Measurements from ENCODE around the gene JAKMIP1.
"Not testable (repeated sequence)": the region's sequence is repeated elsewhere in the genome, so short reads cannot be mapped to it uniquely, and the experiment has no call there.

The JAKMIP1 gene

DNA sequence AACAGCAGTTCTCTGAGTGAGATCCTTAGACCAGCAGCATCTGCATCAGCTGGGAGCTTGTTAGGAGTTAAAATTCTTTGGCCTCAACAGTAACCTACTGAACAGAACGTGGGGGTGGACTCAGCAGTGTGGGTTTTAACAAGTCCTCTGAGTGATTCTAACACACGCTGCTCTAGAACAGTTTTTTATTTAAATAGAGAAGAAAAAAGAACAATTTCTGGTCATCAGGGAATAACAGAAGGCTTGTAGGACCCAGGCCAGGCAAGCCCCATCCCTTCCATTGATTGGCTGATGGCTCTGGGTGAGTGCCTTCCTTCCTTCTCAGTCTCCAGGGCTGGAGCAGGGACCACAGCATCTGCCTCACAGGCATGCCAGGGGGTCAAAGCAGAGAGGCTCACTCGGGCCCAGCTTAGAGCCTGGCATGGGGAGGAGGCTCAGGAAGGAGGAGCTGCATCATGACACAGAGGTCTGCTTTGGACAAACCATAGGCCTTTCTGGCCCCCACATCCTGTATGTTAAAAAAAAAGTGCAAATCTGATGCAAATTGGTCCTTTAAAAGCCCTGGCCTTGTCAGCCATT is 56.7 kb downstream of the JAKMIP1 start:
- DNase-seq (ENCODE audit: low spot score): no peak

DNA sequence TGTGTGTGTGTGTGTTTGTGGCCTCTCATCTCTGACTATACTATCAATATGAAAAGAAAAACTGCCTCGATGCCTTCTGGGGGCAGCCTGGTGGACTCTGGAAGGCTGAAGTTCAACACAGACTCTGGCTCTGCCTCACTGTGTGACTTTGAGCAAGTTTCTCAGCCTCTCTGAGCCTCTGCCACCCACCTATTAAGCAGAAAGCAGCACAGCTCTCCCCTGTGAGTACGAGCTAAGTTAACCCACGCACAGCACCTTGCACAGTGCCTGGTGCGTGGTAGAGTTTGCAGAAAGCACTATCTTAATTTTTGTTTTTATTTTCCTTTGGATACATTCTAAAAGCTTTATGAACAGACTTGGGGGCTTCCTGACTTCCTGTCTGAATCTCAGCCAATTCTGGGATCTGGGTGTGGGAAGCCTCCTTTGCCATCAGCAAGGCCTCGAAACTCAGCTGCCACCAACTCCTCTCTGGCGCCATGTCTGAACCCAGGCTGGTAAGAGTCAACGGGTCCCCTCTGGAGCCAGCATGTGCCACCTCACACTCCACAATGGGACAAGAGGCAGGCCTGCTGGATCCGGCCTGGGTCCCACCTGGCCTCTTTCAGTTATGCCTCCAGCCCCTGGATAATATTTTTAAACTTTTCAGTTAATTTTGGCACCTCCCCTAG is 57.3 kb downstream of the JAKMIP1 start:
- DNase-seq (ENCODE audit: low spot score): no peak

DNA sequence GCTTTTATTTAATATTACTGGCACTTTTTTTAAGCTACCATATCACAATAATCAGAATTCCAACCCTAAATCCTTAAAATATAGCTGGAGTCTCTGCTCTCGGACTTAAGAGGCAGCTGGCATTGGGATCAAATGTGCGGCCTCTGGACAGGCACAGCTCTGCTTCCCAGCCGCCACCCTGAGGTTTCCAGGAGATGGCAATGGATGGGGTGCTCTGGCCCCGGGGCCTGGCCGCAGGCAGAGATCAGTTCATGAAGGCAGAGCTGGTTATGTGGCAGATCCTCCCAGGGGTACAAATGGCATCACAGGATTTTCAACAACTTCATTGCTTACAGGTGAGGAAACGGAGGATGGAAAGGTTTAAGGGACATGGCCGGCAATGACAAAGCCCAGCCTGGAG is 57.8 kb downstream of the JAKMIP1 start:
- DNase-seq (ENCODE audit: low spot score): no peak

DNA sequence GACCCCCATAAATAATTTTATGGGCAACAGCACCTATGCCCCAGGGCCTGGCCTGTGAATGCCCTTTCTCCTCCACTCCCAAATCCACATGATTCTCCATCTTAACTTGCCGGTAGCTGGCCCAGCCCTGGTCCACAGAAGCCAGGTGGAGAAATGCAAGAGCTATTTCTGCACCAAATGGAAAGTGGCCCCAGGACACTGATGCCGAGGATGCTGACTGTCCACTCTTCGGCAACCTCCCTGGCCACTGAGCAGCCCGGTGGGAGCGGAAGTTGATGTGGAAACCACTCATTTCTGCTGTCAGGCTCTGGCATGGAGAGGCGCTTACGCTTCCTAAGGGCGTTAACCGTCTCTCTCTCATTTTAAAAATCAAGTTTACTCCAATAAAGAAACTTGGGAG is 58.8 kb downstream of the JAKMIP1 start:
- DNase-seq (ENCODE audit: low spot score): no peak

DNA sequence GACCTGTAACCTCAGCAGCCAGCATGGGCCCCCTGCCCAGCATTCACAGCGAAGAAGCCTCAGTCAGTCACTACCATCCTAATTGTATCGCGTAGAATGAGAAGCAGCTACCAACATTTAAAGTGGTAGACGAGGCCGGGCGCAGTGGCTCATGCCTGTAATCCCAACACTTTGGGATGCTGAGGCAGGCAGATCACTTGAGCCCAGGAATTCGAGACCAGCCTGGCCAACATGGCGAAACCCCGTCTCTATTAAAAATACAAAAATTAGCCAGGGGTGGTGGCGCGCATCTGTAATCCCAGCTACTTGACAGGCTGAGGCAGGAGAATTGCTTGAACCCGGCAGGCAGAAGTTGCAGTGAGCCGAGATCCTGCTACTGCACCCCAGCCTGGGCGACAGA is 59.3 kb downstream of the JAKMIP1 start:
- DNase-seq (ENCODE audit: low spot score): not testable (repeated sequence)

DNA sequence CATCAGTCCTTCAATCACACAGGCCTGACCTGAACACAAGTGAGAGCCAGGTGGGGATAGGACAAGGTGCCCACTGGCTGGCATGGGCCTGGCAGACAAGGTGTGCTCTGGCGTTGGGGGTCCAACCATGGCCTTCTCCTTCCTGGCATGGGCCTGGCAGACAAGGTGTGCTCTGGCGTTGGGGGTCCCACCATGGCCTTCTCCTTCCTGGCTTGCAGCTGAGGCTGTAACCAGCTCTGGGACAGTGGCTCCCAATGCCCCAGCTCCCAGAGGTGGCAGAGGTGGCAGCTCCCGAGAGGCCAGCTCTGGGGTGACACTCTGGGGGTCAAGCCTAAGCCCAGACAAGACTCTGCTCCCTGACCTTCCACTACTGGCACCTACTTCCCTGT is 62.6 kb downstream of the JAKMIP1 start:
- no peak for DNase-seq (ENCODE audit: low spot score)

DNA sequence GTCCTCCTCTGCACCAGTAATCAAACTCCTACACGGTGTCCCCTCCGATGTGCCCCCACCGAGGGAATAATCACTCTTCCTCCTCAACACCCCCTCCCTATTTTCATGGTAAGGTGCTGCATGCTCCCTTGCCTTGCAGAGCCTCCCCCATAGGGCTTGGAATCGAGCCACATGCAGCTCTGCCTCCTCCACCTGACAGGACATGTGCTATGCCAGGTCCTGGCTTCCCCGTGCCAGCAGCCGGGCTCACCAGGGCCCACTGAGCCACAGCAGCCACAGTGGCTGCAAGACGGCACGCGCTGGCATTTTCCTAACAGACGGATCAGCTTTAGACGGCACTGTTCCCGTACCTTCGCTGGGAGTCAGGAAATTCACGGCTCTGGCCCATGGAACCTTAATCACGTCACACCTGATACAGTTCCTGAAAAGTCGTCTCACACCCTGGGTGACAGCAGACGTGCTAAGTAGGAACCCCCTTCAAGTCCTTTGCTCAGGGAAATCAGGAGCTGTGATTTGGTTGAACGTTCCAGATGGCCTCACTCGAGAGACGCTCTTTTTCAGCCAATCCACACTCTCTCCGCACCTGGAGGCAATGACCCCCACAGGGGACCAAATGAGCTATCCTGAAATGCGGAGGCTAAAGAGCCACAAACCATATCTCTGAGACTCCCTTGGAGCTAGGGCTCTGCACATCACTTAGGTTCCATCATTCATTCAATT is 63.2 kb downstream of the JAKMIP1 start:
- no peak for DNase-seq (ENCODE audit: low spot score)

DNA sequence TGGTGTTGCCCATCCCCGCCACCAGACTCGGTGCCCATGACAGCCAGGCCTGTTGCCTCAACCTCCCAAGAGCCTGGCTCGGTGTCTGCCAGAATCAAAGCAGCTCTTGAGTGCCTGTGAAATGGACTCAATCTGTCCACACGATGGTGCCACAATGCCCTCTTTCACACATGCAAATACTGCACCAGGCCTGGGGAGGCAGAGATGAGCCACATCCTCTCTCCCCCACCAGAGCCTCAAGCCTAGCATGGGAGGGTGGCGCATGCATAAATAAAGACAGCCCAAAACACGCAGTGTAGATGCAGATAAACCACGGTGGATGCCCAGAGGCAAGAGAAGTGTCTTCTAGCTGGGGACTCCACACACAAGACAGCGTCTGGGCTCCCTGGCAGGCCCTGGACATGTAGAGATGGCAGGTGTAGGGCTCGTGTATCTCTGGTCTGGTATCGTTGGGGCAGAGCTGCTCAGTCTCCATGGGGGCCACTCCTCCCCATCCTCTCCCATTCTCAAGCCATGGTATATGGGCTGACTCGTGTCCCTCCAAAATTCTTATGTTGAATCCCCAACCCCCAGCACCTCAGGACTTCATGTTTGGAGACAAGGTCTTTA is 65.6 kb downstream of the JAKMIP1 start:
- no peak for DNase-seq (ENCODE audit: low spot score)

DNA sequence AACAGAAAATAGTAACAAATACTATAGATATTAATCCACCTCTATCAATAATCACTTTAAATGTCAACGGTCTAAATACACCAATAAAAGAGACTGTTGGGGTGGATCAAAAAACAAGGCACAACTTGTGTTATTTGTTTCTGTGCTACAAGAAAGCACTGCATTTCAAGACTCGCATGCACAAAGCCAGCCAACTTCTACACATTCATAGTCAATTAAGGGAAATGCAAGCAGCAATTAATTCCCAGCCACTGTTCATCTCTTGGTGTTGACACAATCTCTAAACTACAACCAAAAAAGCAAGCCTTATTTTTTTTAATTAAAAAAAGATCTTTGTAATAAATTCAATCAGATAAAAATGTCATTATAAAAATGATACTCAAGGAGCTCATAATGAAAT is 67.6 kb downstream of the JAKMIP1 start:
- DNase-seq (ENCODE audit: low spot score): no peak

DNA sequence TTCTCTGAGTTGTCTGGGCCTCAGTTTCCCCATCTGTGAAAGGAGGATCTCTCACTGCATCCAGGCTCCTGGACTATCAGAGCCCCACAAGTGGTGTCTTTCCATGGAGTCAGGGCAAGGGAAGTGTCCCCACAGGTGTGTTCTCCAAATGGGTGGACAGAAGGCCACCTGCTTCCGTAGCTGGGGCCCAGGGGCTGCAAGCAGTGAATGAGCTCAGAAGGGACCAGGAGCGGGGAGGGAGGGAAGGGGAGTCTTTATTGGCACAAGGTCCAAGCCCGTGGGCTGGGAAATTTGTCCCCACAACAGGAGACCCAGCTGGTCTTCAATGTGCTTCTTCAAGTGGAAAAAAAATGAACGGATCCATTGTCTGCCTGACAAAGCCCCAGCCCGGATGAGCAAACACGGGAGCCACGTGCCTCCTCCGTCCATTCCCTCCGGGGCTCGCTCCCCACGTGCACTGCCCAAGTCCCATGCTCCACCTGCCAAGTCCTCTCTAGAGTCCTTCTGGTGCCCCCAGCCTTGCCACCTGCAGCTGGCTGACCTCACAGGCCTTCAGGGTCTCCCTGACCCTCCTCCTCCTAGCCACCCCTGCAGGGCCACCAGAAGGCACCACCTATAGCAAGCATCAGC is 72.0 kb downstream of the JAKMIP1 start:
- no peak for DNase-seq (ENCODE audit: low spot score)

DNA sequence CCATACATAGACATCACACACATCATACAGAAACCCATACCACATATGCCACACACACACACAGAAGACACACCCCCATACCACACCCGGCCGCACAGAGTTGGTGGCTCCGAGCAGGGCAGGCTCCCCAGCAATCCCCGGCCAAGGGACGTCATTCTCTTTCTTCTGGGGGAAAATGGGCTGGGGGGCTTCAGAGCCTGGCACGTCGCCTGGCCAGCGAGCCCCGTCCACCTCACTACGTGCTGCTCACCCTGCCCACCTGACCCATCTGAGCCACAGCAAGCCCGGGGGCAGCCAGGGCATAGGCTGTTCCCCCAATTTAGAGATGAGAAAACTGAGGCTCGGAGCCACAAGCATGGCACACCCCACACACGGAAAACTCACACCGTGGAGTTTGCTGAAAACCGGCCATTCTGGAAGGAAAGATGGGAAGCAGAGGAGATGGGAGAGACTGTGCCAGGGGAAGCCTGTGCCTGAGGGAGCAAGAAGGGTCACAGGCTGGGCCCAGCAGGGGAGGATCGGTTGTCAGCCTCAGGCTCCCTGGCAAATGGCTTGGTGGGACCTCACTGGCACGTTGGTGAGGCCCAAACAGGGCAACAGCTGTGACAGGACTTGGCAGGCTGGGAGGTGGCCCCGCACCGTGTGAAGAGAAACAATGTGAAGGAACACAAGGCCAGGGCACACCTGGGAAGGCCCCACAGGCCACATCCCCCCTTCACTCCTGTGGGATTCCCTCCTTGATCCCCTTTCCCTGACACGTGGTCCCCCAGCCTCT is 73.2 kb downstream of the JAKMIP1 start:
- no peak for DNase-seq (ENCODE audit: low spot score)

DNA sequence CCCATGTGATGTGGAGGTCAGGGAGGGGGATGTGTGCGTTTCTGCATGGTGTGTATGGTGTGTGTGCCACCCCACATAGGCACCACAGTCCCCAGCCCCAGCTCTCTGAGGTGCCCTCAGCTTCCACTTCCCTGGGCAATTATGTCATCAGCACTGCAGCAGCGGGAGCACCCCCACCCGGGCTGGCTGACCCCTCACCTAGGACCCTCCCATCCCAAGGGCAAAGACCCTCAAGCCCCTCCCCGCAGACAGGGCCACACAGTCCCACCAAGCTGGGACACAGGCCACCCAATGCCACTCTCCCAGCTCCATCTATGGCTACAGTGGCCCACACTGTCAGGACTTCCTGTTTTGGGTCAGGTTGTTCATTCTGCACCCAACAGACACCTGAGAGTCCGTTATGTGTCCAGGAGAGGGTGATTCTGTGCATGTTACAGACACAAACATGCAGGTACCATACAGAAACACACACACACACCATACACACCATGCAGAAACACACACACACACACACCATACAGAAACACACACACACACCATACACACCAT is 75.2 kb downstream of the JAKMIP1 start:
- no peak for DNase-seq (ENCODE audit: low spot score)

DNA sequence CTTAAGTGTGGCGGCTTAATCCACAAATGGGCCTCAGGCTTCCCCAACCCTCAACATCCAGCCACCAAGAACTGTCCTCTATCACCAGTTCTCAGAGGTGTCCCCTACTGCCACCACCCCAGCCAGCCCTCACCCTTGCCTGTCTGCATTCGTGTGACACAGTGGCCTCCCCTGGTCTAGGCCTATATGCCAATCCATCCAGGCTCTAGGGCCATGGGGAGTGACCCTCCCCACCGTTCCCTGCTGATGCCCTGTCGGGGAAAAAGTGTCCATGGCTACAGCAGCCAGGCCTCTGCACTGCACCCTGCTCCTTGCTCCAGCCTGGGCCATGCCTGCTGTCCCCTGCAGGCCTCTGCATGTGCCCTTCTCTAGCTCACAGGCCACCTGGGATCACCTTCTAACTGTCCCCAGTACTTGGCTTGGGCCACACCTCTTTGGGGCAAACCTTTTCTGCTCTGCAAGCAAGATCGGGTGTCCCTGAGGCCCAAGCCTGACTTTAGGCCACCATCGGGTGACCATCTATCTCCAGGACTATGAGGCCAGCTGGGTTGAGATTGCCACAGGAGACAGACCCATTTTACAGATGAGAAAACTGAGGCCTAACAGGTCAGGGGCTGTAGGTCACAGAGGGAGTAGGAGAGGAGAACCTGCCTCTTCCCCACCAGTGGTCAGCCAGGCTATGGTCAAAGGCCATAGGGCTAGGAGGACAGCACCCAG is 75.8 kb downstream of the JAKMIP1 start:
- DNase-seq (ENCODE audit: low spot score): no peak

DNA sequence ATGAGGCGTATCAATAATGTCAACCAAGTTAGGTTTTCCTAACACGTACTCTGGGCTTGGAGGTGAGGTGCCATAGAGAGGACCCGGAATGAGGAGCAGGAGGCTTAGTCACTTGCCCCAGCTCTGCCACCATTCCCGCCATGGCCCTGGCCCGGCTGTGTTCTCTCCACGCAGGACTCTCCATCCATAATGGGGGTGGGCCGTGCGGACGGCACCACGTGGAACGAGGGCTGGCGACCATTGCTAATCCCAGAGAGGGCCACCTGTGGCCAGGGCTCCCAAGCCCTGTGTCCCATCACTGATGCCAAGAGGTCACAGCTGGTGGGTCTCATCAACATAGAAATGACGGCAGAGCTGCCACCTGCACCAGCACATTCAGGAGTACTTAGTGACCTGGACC is 76.4 kb downstream of the JAKMIP1 start:
- DNase-seq (ENCODE audit: low spot score): no peak

DNA sequence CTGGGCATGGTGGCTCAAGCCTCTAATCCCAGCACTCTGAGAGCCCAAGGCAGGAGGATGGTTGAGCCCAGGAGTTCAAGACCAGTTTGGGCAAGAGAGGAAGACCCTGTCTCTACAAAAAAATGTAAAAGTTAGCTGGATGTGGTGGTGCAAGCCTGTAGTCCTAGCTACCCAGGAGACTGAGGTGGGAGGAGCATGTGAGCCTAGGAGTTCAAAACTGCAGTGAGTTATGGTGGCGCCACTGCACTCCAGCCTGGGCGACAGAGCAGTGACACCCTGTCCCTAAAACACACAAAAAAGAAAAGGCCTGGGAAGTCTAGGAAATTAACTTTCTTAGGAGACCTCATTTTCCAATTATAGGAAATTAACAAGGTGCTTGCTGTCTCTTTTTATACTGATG is 76.8 kb downstream of the JAKMIP1 start:
- DNase-seq (ENCODE audit: low spot score): no peak

DNA sequence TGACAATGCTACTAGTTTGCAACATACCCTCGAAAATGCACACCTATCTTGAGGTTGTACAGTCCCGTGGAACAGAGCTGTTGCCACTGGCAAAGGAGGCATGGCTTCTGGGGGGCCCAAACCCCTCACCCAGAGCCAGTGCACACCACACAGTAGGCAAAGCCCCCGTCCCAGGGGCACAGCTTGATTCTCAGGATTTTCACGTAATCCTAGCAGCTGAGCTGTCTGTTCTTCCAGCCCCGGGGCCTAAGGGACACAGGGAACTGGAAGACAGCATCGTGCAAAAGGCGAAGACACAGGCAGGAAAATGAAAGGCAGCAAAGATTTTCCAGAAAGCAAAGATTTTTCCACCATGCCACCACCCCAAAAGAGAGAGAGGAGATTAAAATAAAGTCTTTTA is 77.2 kb downstream of the JAKMIP1 start:
- DNase-seq (ENCODE audit: low spot score): no peak

DNA sequence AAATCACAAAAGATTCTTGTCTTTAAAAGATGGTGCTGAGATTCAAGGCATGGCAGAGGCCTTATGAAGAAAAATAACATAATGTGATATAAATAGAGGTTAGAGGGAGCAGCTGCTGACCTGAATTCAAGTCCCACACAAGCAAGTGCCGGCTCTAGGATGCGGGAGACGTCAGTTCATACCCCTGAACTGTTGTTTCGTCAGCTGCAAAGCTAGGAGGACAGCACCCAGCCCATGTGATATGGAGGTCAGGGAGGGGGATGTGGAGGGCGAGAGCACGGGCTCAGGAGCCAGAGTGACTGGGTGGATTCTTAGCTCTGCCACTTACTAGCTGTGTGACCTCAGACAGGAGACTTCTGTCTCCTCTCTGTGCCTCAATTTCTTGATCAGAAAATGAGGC is 77.9 kb downstream of the JAKMIP1 start:
- no peak for DNase-seq (ENCODE audit: low spot score)

DNA sequence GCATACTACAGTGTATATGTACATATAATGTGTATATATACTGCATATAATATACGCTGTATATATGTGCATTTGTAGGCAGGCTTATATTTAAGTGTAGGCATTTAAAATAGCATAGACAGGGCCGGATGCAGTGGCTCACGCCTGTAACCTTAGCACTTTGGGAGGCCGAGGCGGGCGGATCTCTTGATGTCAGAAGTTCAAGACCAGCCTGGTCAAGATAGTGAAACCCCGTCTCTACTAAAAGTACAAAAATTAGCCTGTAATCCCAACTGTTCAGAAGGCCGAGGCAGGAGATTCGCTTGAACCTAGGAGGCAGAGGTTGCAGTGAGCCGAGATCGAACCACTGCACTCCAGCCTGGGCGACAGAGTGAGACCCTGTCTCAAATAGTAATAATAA is 78.4 kb downstream of the JAKMIP1 start:
- DNase-seq (ENCODE audit: low spot score): no peak

DNA sequence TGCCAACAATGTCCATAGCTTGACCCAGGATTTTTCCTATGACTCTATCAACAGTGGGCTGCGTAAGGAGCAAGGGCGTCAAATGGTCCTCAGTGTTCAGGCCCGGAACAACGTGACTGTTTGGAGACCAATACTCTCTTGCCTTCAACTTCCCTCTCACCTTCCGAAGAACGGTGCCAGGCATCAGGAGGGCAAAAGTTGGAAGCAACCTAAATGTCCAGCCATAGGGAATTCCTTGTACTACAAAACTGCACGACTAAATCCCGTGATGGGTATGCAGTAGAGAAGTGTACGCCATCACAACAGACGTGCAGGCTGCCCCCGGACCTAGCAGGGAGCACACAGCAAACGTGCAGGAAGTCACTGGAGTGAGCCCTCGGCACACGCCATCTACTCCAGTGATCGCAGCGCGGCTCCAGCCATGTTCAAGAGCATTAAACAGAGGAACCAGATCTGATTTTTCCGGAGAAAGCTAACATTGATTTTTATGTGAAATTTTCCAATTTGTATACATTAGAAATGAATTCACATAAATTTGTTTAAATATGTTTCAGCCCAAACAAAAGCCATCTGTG is 79.0 kb downstream of the JAKMIP1 start:
- DNase-seq (ENCODE audit: low spot score): no peak

DNA sequence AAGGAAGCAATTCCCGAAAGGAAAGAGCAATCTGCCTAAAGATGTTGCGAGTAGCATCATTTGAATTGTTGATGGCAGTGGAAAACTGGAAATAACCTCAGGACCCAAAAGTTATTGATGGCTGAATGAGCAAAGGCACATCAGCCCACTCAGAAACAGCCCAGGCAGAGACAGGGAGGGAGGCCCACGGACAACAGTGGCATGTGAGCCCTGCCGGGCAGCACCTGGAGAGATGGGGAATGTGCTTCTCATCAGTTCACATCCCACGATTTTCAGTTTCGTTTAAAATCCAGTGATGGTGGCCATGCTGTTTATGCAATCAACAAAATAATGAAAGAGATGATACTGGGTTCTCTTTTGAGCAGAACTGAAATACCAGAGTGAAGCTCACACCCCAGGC is 80.0 kb downstream of the JAKMIP1 start:
- no peak for DNase-seq (ENCODE audit: low spot score)
